GM23338 (cell line): ENCODE results near the gene KIF25. TPM values are rescaled to one million over a fixed set of nuclear protein-coding genes. Genes with fewer than 3 reads are reported as not detected.
A peak's percentile ranks its signal among the peaks of the same experiment; 100 is the strongest.

Experiments used
- ATAC-seq: fragments of 200-7000 bp; cut with Tn5 transposase; 3 replicates; pipeline ENCODE4 v1.9.1; 2020
- DNase-seq: peaks from one replicate; pipeline ENCODE4 v3.0.0-alpha.2; 2015; ENCODE audit warnings: low spot score
- H2AFZ ChIP-seq: fragments of 200-600 bp; sonication (generic); 2 replicates; pipeline ENCODE4 v1.8.0; 2016; ENCODE audit warnings: antibody characterized with exemption, mild to moderate bottlenecking, moderate library complexity
- H3F3A ChIP-seq: fragments of 200-600 bp; sonication (generic); replicated peaks from 2 replicates; pipeline ENCODE4 v1.8.0; 2017; ENCODE audit warnings: antibody characterized with exemption, mixed run types, low read depth
- H3K27ac ChIP-seq: fragments of 200-600 bp; sonication (generic); 2 replicates; pipeline ENCODE4 v1.6.1; 2016; ENCODE audit warnings: low read depth
- H3K27me3 ChIP-seq: fragments of 200-600 bp; sonication (generic); 2 replicates; pipeline ENCODE4 v1.8.0; 2016; ENCODE audit warnings: mild to moderate bottlenecking, mixed run types, moderate library complexity; ENCODE audit not compliant: insufficient read depth
- H3K36me3 ChIP-seq: fragments of 200-600 bp; sonication (generic); 2 replicates; pipeline ENCODE4 v1.8.0; 2016; ENCODE audit warnings: mild to moderate bottlenecking; ENCODE audit not compliant: insufficient read depth
- H3K4me1 ChIP-seq: fragments of 200-600 bp; sonication (generic); 2 replicates; pipeline ENCODE4 v1.8.0; 2016; ENCODE audit warnings: mild to moderate bottlenecking, moderate library complexity; ENCODE audit not compliant: insufficient read depth
- H3K4me2 ChIP-seq: fragments of 200-600 bp; sonication (generic); 2 replicates; pipeline ENCODE4 v1.7.1; 2017; ENCODE audit warnings: mixed run types
- H3K4me3 ChIP-seq: fragments of 200-600 bp; sonication (generic); 2 replicates; pipeline ENCODE4 v1.6.1; 2016; ENCODE audit warnings: mixed run types
- H3K79me2 ChIP-seq: fragments of 200-600 bp; sonication (generic); replicated peaks from 2 replicates; pipeline ENCODE4 v1.8.0; 2017; ENCODE audit warnings: mild to moderate bottlenecking; ENCODE audit not compliant: insufficient read depth
- H3K9me2 ChIP-seq: fragments of 200-600 bp; sonication (generic); 2 replicates; pipeline ENCODE4 v1.8.0; 2017; ENCODE audit not compliant: insufficient read depth
- H4K20me1 ChIP-seq: fragments of 200-600 bp; sonication (generic); replicated peaks from 2 replicates; pipeline ENCODE4 v1.8.0; 2017; ENCODE audit warnings: mild to moderate bottlenecking; ENCODE audit not compliant: insufficient read depth
- H3K27ac Mint-ChIP-seq: 2 replicates; pipeline ENCODE4 v1.8.0; 2020; ENCODE audit warnings: inconsistent platforms, mild to moderate bottlenecking, moderate library complexity, mixed read lengths
- H3K27me3 Mint-ChIP-seq: 3 replicates; pipeline ENCODE4 v1.8.0; 2022; ENCODE audit warnings: low read depth, mild to moderate bottlenecking, moderate library complexity, mixed read lengths, inconsistent platforms; ENCODE audit not compliant: insufficient read depth, poor library complexity
- H3K36me3 Mint-ChIP-seq: 3 replicates; pipeline ENCODE4 v1.8.0; 2021; ENCODE audit warnings: low read depth, mild to moderate bottlenecking, inconsistent platforms, moderate library complexity, mixed read lengths
- H3K4me1 Mint-ChIP-seq: 3 replicates; pipeline ENCODE4 v1.8.0; 2020; ENCODE audit warnings: mild to moderate bottlenecking, inconsistent platforms, mixed read lengths
- H3K4me3 Mint-ChIP-seq: 3 replicates; pipeline ENCODE4 v1.8.0; 2021; ENCODE audit warnings: moderate library complexity, mild to moderate bottlenecking, inconsistent platforms, mixed read lengths
- H3K9me3 Mint-ChIP-seq: 3 replicates; pipeline ENCODE4 v1.8.0; 2020; ENCODE audit warnings: moderate library complexity, mild to moderate bottlenecking, inconsistent platforms, mixed read lengths
- CREB1 ChIP-seq: fragments of 250-450 bp; sonication (Bioruptor Pico); IDR thresholded peaks from 2 replicates; pipeline ENCODE4 v1.5.0; 2020; ENCODE audit warnings: low read depth, mild to moderate bottlenecking, moderate library complexity
- EZH2phosphoT487 ChIP-seq: fragments of 200-600 bp; sonication (generic); IDR thresholded peaks from one replicate; pipeline ENCODE4 v1.8.1; 2018; ENCODE audit warnings: antibody characterized with exemption; ENCODE audit not compliant: unreplicated experiment
- JUNB ChIP-seq: IDR thresholded peaks from one replicate; pipeline ENCODE4 v1.6.1; 2016; ENCODE audit warnings: antibody characterized with exemption; ENCODE audit not compliant: unreplicated experiment
- POLR2AphosphoS5 ChIP-seq: IDR thresholded peaks from 2 replicates; pipeline ENCODE4 v1.6.1; 2016; ENCODE audit warnings: antibody characterized with exemption, low read depth
- REST ChIP-seq: IDR thresholded peaks from one replicate; pipeline ENCODE4 v1.6.1; 2018; ENCODE audit warnings: antibody characterized with exemption; ENCODE audit not compliant: unreplicated experiment
- STAT1 ChIP-seq: IDR thresholded peaks from one replicate; pipeline ENCODE4 v1.6.1; 2016; ENCODE audit warnings: antibody characterized with exemption; ENCODE audit not compliant: unreplicated experiment
- ZNF114 ChIP-seq: fragments of 250-450 bp; sonication (Bioruptor Pico); IDR thresholded peaks from 2 replicates; pipeline ENCODE4 v1.5.0; 2020; ENCODE audit warnings: mild to moderate bottlenecking, moderate library complexity
- ZNF331 ChIP-seq: fragments of 250-450 bp; sonication (Bioruptor Pico); IDR thresholded peaks from 2 replicates; pipeline ENCODE4 v1.5.0; 2020; ENCODE audit warnings: low read depth, mild to moderate bottlenecking, moderate library complexity
- polyA plus RNA-seq: library from polyadenylated mRNA; unstranded; fragments of >200 nt; fragmentation: Nextera tagmentation; extraction: Ambion mirVana; gene quantifications from 2 replicates; pipeline ENCODE4 v1.2.1, GENCODE V29; 2016
- total RNA-seq: library from RNA; depleted of rRNA; stranded (reverse); fragments of >200 nt; shearing (Covaris generic); gene quantifications from 2 replicates; pipeline ENCODE4 v1.2.3, GENCODE V29; 2014
- TF ChIP-seq, protein P1 (sequence below), 2 experiments: fragments of 200-600 bp in 1 of 2; sonication (generic) in 1 of 2; conservative IDR thresholded peaks; 2 replicates each; pipeline versions ENCODE4 v1.5.1 to v1.6.1; 2016 to 2017; ENCODE audit warnings: antibody characterized with exemption in 2 of 2, low read depth in 2 of 2, mild to moderate bottlenecking in 2 of 2, moderate library complexity in 1 of 2
- TF ChIP-seq, protein P2 (sequence below): fragments of 250-450 bp; sonication (Bioruptor Pico); IDR thresholded peaks from 2 replicates; pipeline ENCODE4 v1.5.0; 2020; ENCODE audit warnings: mild to moderate bottlenecking, moderate library complexity

The KIF25 gene
- total and polyA plus RNA-seq, 2 experiments from 2014 or later: 0.69 to 0.76 TPM

- TF ChIP-seq REST: no peak
- TF ChIP-seq ZNF331 (CRISPR knock-in tag): no peak
- TF ChIP-seq STAT1: no peak
- TF ChIP-seq CREB1 (CRISPR knock-in tag): no peak
- TF ChIP-seq, protein P1, sequence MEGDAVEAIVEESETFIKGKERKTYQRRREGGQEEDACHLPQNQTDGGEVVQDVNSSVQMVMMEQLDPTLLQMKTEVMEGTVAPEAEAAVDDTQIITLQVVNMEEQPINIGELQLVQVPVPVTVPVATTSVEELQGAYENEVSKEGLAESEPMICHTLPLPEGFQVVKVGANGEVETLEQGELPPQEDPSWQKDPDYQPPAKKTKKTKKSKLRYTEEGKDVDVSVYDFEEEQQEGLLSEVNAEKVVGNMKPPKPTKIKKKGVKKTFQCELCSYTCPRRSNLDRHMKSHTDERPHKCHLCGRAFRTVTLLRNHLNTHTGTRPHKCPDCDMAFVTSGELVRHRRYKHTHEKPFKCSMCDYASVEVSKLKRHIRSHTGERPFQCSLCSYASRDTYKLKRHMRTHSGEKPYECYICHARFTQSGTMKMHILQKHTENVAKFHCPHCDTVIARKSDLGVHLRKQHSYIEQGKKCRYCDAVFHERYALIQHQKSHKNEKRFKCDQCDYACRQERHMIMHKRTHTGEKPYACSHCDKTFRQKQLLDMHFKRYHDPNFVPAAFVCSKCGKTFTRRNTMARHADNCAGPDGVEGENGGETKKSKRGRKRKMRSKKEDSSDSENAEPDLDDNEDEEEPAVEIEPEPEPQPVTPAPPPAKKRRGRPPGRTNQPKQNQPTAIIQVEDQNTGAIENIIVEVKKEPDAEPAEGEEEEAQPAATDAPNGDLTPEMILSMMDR (conservative IDR thresholded peaks at IDR 0.05; ENCODE audit: low read depth in 2 of 2): no peak
- no peak for TF ChIP-seq EZH2phosphoT487
- no peak for TF ChIP-seq JUNB
- no peak for TF ChIP-seq POLR2AphosphoS5
- no peak for TF ChIP-seq ZNF114 (CRISPR knock-in tag)
Measured at GRCh38 chr6:168050225-168050880, 52.9 kb downstream of the KIF25 start (continued).

DNA sequence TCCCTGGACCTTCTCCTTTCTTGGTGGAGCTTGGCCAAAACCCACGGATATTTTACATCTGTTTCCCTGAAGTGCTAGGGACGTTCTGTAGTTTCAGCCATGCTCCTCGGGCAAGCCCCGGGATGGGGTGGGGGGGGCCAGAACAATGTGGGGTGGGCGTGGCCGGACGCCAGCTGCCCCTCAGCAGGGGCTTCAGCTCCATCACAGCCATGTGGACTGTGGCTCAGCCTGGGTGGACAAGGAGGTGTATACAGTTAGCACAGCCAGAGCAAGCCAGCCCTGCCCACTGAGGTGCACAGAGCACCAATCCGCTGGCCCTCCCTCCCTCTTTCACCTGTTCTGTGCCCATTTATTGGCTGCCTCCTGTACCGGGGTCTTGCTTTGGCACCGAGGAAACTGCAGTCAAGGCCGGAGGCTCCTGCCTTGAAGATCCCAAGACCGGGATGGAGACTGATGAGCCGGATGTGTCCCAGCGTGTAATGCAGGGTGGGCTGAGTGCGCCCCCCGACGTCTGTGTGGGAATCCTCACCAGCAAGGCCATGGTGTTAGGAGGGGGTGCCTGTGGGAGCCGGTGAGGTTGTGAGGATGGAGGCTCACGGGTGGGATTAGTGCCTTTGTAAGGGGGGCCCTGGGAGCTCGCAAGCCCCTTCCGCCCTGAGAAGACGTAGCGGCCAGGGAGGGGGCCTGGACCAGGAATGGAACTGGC lies 53.6 kb downstream of the KIF25 start:
- no peaks in the 10 kb centered on the region for H3K9me2 ChIP-seq
- H3K27ac Mint-ChIP-seq: no peak overlapping the region
- no peaks in the 10 kb centered on the region for H3K36me3 ChIP-seq
- H3K27me3 ChIP-seq: no peaks in the 10 kb centered on the region
- no peak overlapping the region for H3K27ac ChIP-seq
- no peak overlapping the region; the same call in 1 of the 2 replicates for H2AFZ ChIP-seq
- no peaks in the 10 kb centered on the region for H3K9me3 Mint-ChIP-seq
- no peak overlapping the region for H3K4me3 ChIP-seq
- H3K4me1 Mint-ChIP-seq: no peaks in the 10 kb centered on the region
- H3K79me2 ChIP-seq: no peaks in the 10 kb centered on the region
- ATAC-seq: peak; percentile 81
- H3K4me3 Mint-ChIP-seq: no peak overlapping the region
- H3K4me1 ChIP-seq: no peaks in the 10 kb centered on the region
- H4K20me1 ChIP-seq: no peaks in the 10 kb centered on the region
- H3K4me2 ChIP-seq: no peak overlapping the region
- DNase-seq: peak; percentile 60
- no peaks in the 10 kb centered on the region for H3F3A ChIP-seq
- no peaks in the 10 kb centered on the region for H3K36me3 Mint-ChIP-seq
- peaks cover 8% of the 10 kb centered on the region for H3K27me3 Mint-ChIP-seq
- TF ChIP-seq, protein P2, sequence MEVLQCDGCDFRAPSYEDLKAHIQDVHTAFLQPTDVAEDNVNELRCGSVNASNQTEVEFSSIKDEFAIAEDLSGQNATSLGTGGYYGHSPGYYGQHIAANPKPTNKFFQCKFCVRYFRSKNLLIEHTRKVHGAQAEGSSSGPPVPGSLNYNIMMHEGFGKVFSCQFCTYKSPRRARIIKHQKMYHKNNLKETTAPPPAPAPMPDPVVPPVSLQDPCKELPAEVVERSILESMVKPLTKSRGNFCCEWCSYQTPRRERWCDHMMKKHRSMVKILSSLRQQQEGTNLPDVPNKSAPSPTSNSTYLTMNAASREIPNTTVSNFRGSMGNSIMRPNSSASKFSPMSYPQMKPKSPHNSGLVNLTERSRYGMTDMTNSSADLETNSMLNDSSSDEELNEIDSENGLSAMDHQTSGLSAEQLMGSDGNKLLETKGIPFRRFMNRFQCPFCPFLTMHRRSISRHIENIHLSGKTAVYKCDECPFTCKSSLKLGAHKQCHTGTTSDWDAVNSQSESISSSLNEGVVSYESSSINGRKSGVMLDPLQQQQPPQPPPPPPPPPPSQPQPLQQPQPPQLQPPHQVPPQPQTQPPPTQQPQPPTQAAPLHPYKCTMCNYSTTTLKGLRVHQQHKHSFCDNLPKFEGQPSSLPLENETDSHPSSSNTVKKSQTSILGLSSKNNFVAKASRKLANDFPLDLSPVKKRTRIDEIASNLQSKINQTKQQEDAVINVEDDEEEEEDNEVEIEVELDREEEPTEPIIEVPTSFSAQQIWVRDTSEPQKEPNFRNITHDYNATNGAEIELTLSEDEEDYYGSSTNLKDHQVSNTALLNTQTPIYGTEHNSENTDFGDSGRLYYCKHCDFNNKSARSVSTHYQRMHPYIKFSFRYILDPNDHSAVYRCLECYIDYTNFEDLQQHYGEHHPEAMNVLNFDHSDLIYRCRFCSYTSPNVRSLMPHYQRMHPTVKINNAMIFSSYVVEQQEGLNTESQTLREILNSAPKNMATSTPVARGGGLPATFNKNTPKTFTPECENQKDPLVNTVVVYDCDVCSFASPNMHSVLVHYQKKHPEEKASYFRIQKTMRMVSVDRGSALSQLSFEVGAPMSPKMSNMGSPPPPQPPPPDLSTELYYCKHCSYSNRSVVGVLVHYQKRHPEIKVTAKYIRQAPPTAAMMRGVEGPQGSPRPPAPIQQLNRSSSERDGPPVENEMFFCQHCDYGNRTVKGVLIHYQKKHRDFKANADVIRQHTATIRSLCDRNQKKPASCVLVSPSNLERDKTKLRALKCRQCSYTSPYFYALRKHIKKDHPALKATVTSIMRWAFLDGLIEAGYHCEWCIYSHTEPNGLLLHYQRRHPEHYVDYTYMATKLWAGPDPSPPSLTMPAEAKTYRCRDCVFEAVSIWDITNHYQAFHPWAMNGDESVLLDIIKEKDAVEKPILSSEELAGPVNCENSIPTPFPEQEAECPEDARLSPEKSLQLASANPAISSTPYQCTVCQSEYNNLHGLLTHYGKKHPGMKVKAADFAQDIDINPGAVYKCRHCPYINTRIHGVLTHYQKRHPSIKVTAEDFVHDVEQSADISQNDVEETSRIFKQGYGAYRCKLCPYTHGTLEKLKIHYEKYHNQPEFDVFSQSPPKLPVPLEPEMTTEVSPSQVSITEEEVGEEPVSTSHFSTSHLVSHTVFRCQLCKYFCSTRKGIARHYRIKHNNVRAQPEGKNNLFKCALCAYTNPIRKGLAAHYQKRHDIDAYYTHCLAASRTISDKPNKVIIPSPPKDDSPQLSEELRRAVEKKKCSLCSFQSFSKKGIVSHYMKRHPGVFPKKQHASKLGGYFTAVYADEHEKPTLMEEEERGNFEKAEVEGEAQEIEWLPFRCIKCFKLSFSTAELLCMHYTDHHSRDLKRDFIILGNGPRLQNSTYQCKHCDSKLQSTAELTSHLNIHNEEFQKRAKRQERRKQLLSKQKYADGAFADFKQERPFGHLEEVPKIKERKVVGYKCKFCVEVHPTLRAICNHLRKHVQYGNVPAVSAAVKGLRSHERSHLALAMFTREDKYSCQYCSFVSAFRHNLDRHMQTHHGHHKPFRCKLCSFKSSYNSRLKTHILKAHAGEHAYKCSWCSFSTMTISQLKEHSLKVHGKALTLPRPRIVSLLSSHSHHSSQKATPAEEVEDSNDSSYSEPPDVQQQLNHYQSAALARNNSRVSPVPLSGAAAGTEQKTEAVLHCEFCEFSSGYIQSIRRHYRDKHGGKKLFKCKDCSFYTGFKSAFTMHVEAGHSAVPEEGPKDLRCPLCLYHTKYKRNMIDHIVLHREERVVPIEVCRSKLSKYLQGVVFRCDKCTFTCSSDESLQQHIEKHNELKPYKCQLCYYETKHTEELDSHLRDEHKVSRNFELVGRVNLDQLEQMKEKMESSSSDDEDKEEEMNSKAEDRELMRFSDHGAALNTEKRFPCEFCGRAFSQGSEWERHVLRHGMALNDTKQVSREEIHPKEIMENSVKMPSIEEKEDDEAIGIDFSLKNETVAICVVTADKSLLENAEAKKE (CRISPR knock-in tag): no peak
- TF ChIP-seq JUNB (no peak), EZH2phosphoT487 (no peak)
